A673 (cell line): ENCODE results near the gene AGRP. TPM values are rescaled to one million over a fixed set of nuclear protein-coding genes. Genes with fewer than 3 reads are reported as not detected.

Source experiments
- BruUV-seq: library from RNA; stranded (reverse); fragments of 400-500 nt; replicated peaks from 2 replicates; lab custom pipeline; 2021; lab: Mats Ljungman, UMichigan
- CTCF ChIA-PET: fragments of 300-600 bp; sonication (Branson Sonifier 250); formaldehyde crosslinking; loops from one replicate; lab custom pipeline; 2022; ENCODE audit warnings: antibody characterized with exemption; lab: Charles Lee
- POLR2A ChIA-PET: fragments of 300-600 bp; sonication (Branson Sonifier 250); formaldehyde crosslinking; loops from one replicate; lab custom pipeline; 2022; ENCODE audit warnings: antibody characterized with exemption; ENCODE audit not compliant: low non-redundant PET; lab: Charles Lee
- DNase-seq: peaks from one replicate; pipeline ENCODE4 v3.0.0-alpha.2; 2015; ENCODE audit warnings: low spot score
- H3K27ac ChIP-seq: fragments of 200-600 bp; sonication (generic); 2 replicates; pipeline ENCODE4 v1.5.1; 2016; ENCODE audit warnings: mixed run types, low read depth, mild to moderate bottlenecking, mixed read lengths, antibody characterized with exemption, low read length; ENCODE audit not compliant: poor library complexity, severe bottlenecking
- H3K27me3 ChIP-seq: fragments of 200-600 bp; sonication (generic); replicated peaks from 2 replicates; pipeline ENCODE4 v1.6.1; 2017; ENCODE audit warnings: mixed run types, low read depth, mild to moderate bottlenecking, mixed read lengths, antibody characterized with exemption, low read length; ENCODE audit not compliant: insufficient read depth, poor library complexity
- H3K36me3 ChIP-seq: fragments of 200-600 bp; sonication (generic); 2 replicates; pipeline ENCODE4 v1.6.1; 2016; ENCODE audit warnings: mixed run types, mild to moderate bottlenecking, mixed read lengths, antibody characterized with exemption, low read length; ENCODE audit not compliant: insufficient read depth, poor library complexity, severe bottlenecking
- H3K4me1 ChIP-seq: fragments of 200-600 bp; sonication (generic); 2 replicates; pipeline ENCODE4 v1.6.1; 2017; ENCODE audit warnings: mixed run types, mild to moderate bottlenecking, mixed read lengths, antibody characterized with exemption, low read length; ENCODE audit not compliant: insufficient read depth, poor library complexity, severe bottlenecking
- H3K4me3 ChIP-seq: fragments of 200-600 bp; sonication (generic); 2 replicates; pipeline ENCODE4 v1.5.1; 2016; ENCODE audit warnings: low read depth, mixed run types, mild to moderate bottlenecking, mixed read lengths, low read length; ENCODE audit not compliant: poor library complexity, severe bottlenecking
- H3K9me3 ChIP-seq: fragments of 200-600 bp; sonication (generic); 2 replicates; pipeline ENCODE4 v1.6.1; 2016; ENCODE audit warnings: mixed run types, low read depth, mild to moderate bottlenecking, mixed read lengths, antibody characterized with exemption, low read length; ENCODE audit not compliant: poor library complexity, severe bottlenecking
- CTCF ChIP-seq: fragments of 300-800, 200-600 bp; sonication (generic); conservative IDR thresholded peaks from 2 replicates; pipeline ENCODE4 v1.5.1; 2017; ENCODE audit warnings: low read depth, mild to moderate bottlenecking, antibody characterized with exemption, low read length, moderate library complexity, mixed read lengths
- EZH2 ChIP-seq: fragments of 200-600 bp; sonication (generic); IDR thresholded peaks from 2 replicates; pipeline ENCODE4 v1.6.1; 2017; ENCODE audit warnings: borderline replicate concordance, low read depth, mild to moderate bottlenecking, mixed read lengths, antibody characterized with exemption, low read length; ENCODE audit not compliant: poor library complexity, severe bottlenecking
- intact Hi-C: fragments of 100-400 bp; cut with micrococcal nuclease; formaldehyde crosslinking; loops from one replicate; pipeline ENCODE4 v1.10.0; 2022; ENCODE audit not compliant: unreplicated experiment
- total RNA-seq: library from RNA; stranded (reverse); gene quantifications from 2 replicates; pipeline ENCODE4 v1.2.3, GENCODE V29; 2021

AGRP gene
- total RNA-seq, 1 experiment from 2014 or later, result not detected

GRCh38 chr16:67457611-67458010 is 25.7 kb downstream of the AGRP start:
- Histone ChIP-seq H3K9me3 (no peaks in the 10 kb centered on the region), H3K4me1 (peaks cover 4% of the 10 kb centered on the region), H3K27ac (no peak overlapping the region), H3K27me3 (no peaks in the 10 kb centered on the region), H3K4me3 (no peak overlapping the region), H3K36me3 (no peaks in the 10 kb centered on the region)
- intact Hi-C loops, result no loop called here
- ChIA-PET CTCF (no interaction called here), POLR2A (no interaction called here)
- TF ChIP-seq CTCF (no peak), EZH2 (no peak)
- BruUV-seq, result no TSS peak
- no peak for DNase-seq

- H3K4me3 ChIP-seq, result no peak overlapping the region
- CTCF ChIA-PET, result interaction anchor here (0.6 to 1.2 kb wide), 3 partner anchors 15 to 57 kb away, joined by 3 to 7 read pairs (median 3); no protein-coding TSS in a partner anchor
- peaks cover 4% of the 10 kb centered on the region for H3K4me1 ChIP-seq
- H3K36me3 ChIP-seq, result no peaks in the 10 kb centered on the region
- H3K9me3 ChIP-seq, result no peaks in the 10 kb centered on the region
- H3K27me3 ChIP-seq, result no peaks in the 10 kb centered on the region
- intact Hi-C loops, result no loop called here
- H3K27ac ChIP-seq, result no peak overlapping the region
- BruUV-seq, result no TSS peak
- no peak for TF ChIP-seq EZH2
- peak; percentile 57 for TF ChIP-seq CTCF
- peak; percentile 33 for DNase-seq
- POLR2A ChIA-PET, result no interaction called here
Measured at GRCh38 chr16:67456391-67457081, 26.8 kb downstream of the AGRP start.

DNA sequence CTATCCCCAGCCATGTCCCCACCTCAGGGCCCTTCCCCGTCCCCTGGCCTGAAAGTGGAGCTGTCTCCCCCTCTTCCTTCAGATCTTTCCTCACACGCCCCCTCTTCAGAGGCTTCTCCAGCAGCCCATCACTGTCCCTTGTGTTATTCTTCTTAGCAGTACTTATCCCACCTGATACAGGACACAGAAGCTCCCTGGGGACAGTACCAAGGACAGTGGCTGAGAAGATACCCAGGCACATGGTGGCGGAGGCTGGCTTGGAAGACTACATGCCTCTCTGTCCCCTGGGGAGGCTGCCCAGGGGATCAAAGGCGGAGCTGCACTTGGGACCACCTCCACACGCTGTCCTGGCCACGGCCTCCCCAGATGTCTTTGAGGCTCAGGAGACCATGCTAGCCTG is 28.5 kb downstream of the AGRP start:
- POLR2A ChIA-PET, result no interaction called here
- Histone ChIP-seq H3K27ac (no peak overlapping the region), H3K4me3 (no peak overlapping the region), H3K27me3 (no peaks in the 10 kb centered on the region), H3K36me3 (no peaks in the 10 kb centered on the region), H3K4me1 (peaks cover 4% of the 10 kb centered on the region), H3K9me3 (no peaks in the 10 kb centered on the region)
- no peak for DNase-seq
- intact Hi-C loops, result no loop called here
- no TSS peak for BruUV-seq
- CTCF ChIA-PET, result interaction anchor here (0.6 kb wide), 1 partner anchor 254 kb away, joined by 3 read pairs; no protein-coding TSS in a partner anchor
- no peak for TF ChIP-seq CTCF
- no peak for TF ChIP-seq EZH2
